SK-N-SH (cell line): ENCODE measurements around the gene OSBPL2.

ENCODE experiments used
- CTCF ChIP-seq: fragments of 200-600 bp; sonication (generic); IDR thresholded peaks from 2 replicates; pipeline ENCODE4 v1.6.1; 2017; ENCODE audit warnings: antibody characterized with exemption, mild to moderate bottlenecking, moderate library complexity
- JUND ChIP-seq: IDR thresholded peaks from 2 replicates; pipeline ENCODE4 v1.4.0; 2012
- MAX ChIP-seq: IDR thresholded peaks from 2 replicates; pipeline ENCODE4 v1.4.0; 2012; ENCODE audit warnings: low read depth
- POLR2AphosphoS5 ChIP-seq: IDR thresholded peaks from 2 replicates; pipeline ENCODE4 v1.6.1; 2012; ENCODE audit warnings: low read depth, low read length
- REST ChIP-seq: IDR thresholded peaks from 2 replicates; pipeline ENCODE4 v1.6.1; 2012; ENCODE audit warnings: mild to moderate bottlenecking, low read depth, low read length, moderate library complexity
- RFX5 ChIP-seq: IDR thresholded peaks from 2 replicates; pipeline ENCODE4 v1.6.1; 2012; ENCODE audit warnings: mild to moderate bottlenecking, improper control_type of control experiment, low read length
- SMC3 ChIP-seq: IDR thresholded peaks from 2 replicates; pipeline ENCODE4 v1.6.1; 2012; ENCODE audit warnings: low read depth, low read length, improper control_type of control experiment
- TAF1 ChIP-seq: IDR thresholded peaks from 2 replicates; pipeline ENCODE4 v1.6.1; 2012; ENCODE audit warnings: low read depth, mild to moderate bottlenecking, low read length, moderate library complexity, borderline replicate concordance
- TCF12 ChIP-seq: IDR thresholded peaks from 2 replicates; pipeline ENCODE4 v1.4.0; 2012
- YY1 ChIP-seq: IDR thresholded peaks from 2 replicates; pipeline ENCODE4 v1.4.0; 2012; ENCODE audit warnings: low read depth, mild to moderate bottlenecking

GRCh38 chr20:62232194-62232593 lies 6.1 kb upstream of the OSBPL2 start:
- TF ChIP-seq SMC3 (no peak; the same call in 1 of the 2 replicates), CTCF (no peak), POLR2AphosphoS5 (no peak), TAF1 (no peak), RFX5 (no peak), JUND (no peak), MAX (no peak), TCF12 (no peak), YY1 (no peak), REST (no peak)
